GM10266 (cell line): ENCODE measurements around the gene CACNA1I.
"Not testable (repeated sequence)": the region's sequence is repeated elsewhere in the genome, so short reads cannot be mapped to it uniquely, and the experiment has no call there.

Experiments
- DNase-seq: peaks from one replicate; pipeline ENCODE4 v3.0.0; 2012; ENCODE audit errors: extremely low spot score
- CTCF ChIP-seq: IDR thresholded peaks from 2 replicates; pipeline ENCODE4 v1.5.1; 2012; ENCODE audit warnings: mild to moderate bottlenecking, low read depth; ENCODE audit not compliant: control insufficient read depth, insufficient read depth; ENCODE audit errors: missing control alignments

The CACNA1I gene

GRCh38 chr22:39570665-39571064 lies at the start of gene CACNA1I:
Gene CACNA1I (plus strand): TSS chr22:39570753. CDS start chr22:39570753, 0 bp downstream.
- no peak for TF ChIP-seq CTCF
- DNase-seq = no peak

GRCh38 chr22:39521106-39521885 lies 49.3 kb upstream of the CACNA1I start:
- not testable (repeated sequence) for DNase-seq

GRCh38 chr22:39522091-39522490 lies 48.5 kb upstream of the CACNA1I start:
- DNase-seq = not testable (repeated sequence)

- TF ChIP-seq CTCF = no peak
- no peak for DNase-seq
Observed at GRCh38 chr22:39522567-39523300, 47.8 kb upstream of the CACNA1I start.

GRCh38 chr22:39524089-39524752 lies 46.3 kb upstream of the CACNA1I start:
- no peak for DNase-seq
- no peak for TF ChIP-seq CTCF

- DNase-seq = no peak
Observed at GRCh38 chr22:39524753-39525657, 45.5 kb upstream of the CACNA1I start.

GRCh38 chr22:39525658-39525975 lies 44.9 kb upstream of the CACNA1I start:
- no peak for TF ChIP-seq CTCF
- DNase-seq = no peak

More at GRCh38 chr22:39524753-39525657, 45.5 kb upstream of the CACNA1I start:
- TF ChIP-seq CTCF = no peak
